ENCODE measurements around the gene SMYD1. TPM values are rescaled to one million over a fixed set of nuclear protein-coding genes. Genes with fewer than 3 reads are reported as not detected.

The SMYD1 gene
- total RNA-seq, 4 donors from 2014 or later, result 2.0 to 37.0 (median 13.2) TPM

DNA sequence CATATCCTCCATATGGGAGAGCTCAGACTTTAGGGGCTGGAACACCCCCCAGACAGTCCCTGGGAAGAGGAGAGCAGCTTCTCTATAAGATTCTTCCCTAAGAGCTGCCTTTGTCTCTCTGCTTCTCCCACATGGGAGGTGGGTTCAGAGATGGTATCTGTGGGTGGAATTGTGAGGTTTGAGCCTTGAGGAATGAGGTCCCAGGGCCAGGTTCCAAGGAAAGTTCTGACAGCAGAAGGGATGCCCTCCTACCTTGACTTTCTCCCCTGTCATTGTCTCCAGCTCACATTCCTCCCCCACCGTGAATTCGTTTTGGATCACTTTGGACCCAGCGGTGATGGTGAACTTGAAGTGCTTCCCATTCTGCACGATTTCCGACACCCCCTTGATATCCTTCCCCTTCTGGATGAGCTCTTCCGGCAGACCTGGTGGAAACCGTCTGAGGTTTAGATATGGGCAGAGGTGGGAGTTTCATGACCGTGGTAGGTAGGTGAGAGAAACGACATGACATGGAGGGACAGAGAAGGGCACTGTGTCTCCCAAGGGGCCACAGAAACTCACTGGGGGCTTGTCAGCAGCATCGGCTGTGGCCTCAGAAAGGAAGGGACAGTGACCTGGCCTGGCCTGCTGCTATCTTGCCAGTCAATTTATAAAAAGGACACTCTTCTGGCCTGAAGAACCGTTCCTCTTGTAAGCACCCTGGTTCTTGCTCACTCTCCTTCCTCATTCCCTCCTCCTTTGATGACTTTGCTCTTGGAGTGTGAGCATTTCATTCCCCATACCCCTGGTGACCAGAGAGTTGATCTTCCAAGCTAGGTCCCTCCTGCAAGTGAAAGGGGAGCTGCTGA is 58.5 kb downstream of the SMYD1 start:
- WGBS, 2 donors (ENCODE audit: low coverage in 1 of 2), result 84 to 89% methylated on average over 6 of the region's 11 CpGs
- TF ChIP-seq EP300 (IDR thresholded peaks at IDR 0.05) (no peak), POLR2AphosphoS5 (IDR thresholded peaks at IDR 0.05) (no peak), POLR2A (IDR thresholded peaks at IDR 0.05) (no peak)
- TF ChIP-seq, protein P1, sequence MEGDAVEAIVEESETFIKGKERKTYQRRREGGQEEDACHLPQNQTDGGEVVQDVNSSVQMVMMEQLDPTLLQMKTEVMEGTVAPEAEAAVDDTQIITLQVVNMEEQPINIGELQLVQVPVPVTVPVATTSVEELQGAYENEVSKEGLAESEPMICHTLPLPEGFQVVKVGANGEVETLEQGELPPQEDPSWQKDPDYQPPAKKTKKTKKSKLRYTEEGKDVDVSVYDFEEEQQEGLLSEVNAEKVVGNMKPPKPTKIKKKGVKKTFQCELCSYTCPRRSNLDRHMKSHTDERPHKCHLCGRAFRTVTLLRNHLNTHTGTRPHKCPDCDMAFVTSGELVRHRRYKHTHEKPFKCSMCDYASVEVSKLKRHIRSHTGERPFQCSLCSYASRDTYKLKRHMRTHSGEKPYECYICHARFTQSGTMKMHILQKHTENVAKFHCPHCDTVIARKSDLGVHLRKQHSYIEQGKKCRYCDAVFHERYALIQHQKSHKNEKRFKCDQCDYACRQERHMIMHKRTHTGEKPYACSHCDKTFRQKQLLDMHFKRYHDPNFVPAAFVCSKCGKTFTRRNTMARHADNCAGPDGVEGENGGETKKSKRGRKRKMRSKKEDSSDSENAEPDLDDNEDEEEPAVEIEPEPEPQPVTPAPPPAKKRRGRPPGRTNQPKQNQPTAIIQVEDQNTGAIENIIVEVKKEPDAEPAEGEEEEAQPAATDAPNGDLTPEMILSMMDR (IDR thresholded peaks at IDR 0.05), result no peak
- no peak overlapping the region for H3K27ac ChIP-seq
- H3K36me3 ChIP-seq, result no peaks in the 10 kb centered on the region
- no peaks in the 10 kb centered on the region for H3K9me3 ChIP-seq
- no peaks in the 10 kb centered on the region for H3K4me1 ChIP-seq
- ATAC-seq, result no peak
- H3K27me3 ChIP-seq, result peaks cover 19% of the 10 kb centered on the region
- no peak overlapping the region for H3K4me3 ChIP-seq

DNA sequence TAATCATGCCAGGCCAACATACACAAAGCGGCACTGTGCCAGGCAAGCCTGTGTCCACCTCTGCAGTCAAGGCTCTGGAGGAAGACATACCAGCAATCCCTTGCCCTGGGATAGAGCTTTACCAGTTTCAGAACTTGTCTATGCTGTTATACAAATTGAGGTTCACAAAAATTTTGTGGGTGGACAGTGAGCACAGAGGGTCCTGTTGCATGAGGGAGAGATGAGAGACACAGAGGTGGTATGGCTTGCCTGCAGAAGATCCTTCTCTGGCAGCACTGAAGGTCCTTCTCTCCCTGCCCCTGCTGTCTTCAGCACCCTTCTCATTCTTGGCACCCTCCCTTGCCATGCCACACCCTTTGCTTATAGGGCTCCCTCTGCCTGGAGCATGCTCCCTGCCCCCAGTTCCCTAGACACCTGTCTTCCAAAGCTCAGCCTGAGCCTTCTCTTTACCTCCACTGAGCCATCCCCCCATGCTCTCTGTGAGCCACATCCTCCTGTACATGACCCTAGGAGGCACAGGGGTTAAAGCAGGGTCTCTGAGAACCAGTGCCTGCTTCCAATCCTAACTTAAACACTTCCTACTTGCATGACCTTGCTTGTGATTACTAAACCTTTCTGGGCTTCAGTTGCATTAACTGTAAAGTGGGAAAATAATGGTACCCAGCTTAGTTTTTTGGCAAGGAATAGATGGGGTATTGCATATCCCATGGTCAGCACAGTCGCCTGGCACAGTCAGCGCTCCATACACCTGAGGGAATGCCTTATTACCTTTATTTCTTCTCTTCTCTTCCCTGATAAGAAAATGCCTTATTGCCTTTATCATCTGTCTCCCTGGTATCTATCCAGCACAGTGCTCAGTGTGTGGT is 59.4 kb downstream of the SMYD1 start:
- H3K4me1 ChIP-seq, result no peaks in the 10 kb centered on the region
- no peak for TF ChIP-seq POLR2A (IDR thresholded peaks at IDR 0.05)
- TF ChIP-seq POLR2AphosphoS5 (IDR thresholded peaks at IDR 0.05), result no peak
- TF ChIP-seq, protein P1 (IDR thresholded peaks at IDR 0.05), result no peak
- no peak for TF ChIP-seq EP300 (IDR thresholded peaks at IDR 0.05)
- H3K27ac ChIP-seq, result no peak overlapping the region
- H3K9me3 ChIP-seq, result no peaks in the 10 kb centered on the region
- no peaks in the 10 kb centered on the region for H3K36me3 ChIP-seq
- ATAC-seq, result no peak
- WGBS, 2 donors (ENCODE audit: low coverage in 1 of 2), result 96 to 100% methylated on average over 2 to 3 of the region's 3 CpGs
- no peak overlapping the region for H3K4me3 ChIP-seq
- H3K27me3 ChIP-seq, result peaks cover 19% of the 10 kb centered on the region

DNA sequence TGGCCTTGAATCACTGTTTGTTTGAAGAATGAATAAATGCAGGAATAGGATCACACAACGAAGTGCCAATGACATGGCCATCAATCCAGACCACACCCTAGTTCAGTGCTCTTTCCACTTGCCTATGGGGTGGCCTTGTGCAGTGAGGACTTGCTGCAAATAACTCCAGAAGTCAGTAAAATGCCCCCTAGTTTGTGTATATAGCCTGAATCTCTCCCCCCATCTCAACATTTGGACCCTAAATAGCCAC is 59.9 kb downstream of the SMYD1 start:
- Histone ChIP-seq H3K27me3 (peaks cover 19% of the 10 kb centered on the region), H3K4me3 (no peak overlapping the region), H3K4me1 (no peaks in the 10 kb centered on the region), H3K27ac (no peak overlapping the region), H3K9me3 (no peaks in the 10 kb centered on the region), H3K36me3 (no peaks in the 10 kb centered on the region)
- 18% methylated on average over 1 of the region's 1 CpG; no CpG with 5 or more reads in 1 of the 2 donors for WGBS, 2 donors (ENCODE audit: low coverage in 1 of 2)
- no peak for TF ChIP-seq POLR2A (IDR thresholded peaks at IDR 0.05)
- TF ChIP-seq, protein P1 (IDR thresholded peaks at IDR 0.05), result no peak
- TF ChIP-seq EP300 (IDR thresholded peaks at IDR 0.05), result no peak
- TF ChIP-seq POLR2AphosphoS5 (IDR thresholded peaks at IDR 0.05), result no peak
- ATAC-seq, result no peak

DNA sequence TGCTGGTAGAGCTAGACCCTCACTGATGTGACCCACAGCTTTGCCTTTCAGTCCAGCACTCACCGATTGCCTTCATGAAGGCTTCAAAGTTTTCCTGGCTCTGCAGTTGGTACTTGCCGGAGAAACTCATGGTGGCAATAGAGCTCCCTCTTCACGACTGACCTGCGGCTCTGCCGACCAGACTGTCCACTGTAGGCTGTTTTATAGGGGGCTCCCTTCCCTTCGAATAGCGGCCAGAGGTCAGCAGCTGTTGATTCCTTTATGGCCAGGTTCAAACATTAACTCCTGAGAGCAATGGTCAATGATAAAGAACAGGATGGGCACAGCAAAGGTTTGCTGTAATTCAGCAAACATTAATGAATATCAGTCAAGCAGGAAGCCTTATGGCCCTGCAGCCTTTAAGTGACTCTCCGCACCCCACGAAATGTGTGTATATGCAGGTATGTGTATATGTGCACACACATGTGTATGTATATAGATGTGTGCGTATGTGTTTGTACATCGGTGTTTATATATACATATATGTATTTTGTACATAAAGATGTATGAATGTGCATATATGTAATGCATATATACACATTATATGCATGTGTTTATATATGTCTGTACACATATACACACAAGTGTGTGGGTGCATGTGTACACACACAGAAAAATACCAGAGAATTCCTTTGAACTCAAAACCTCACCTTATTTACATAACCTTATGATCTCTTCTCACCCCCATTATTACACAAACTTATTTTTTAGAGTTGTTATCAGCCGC is 60.4 kb downstream of the SMYD1 start, which contains the start of gene FABP1:
FABP1 (minus strand) TSS at position 175 of the 766 bp plus-strand sequence; CDS start at position 130, 45 bp downstream.
- WGBS, 2 donors (ENCODE audit: low coverage in 1 of 2), result 87 to 88% methylated on average over 6 of the region's 12 CpGs
- ATAC-seq, result no peak
- no peaks in the 10 kb centered on the region for H3K9me3 ChIP-seq
- no peak within 1 kb of the TSS for H3K27ac ChIP-seq
- H3K4me3 ChIP-seq, result no peak within 1 kb of the TSS
- TF ChIP-seq POLR2A (IDR thresholded peaks at IDR 0.05) (no peak), EP300 (IDR thresholded peaks at IDR 0.05) (no peak), POLR2AphosphoS5 (IDR thresholded peaks at IDR 0.05) (no peak)
- TF ChIP-seq, protein P1 (IDR thresholded peaks at IDR 0.05), result no peak
- H3K4me1 ChIP-seq, result no peaks in the 10 kb centered on the region
- H3K36me3 ChIP-seq, result no peaks in the 10 kb centered on the region
- peaks cover 19% of the 10 kb centered on the region for H3K27me3 ChIP-seq
